AG09309 (cell line): Measurements from ENCODE around the gene MOB1A.
"Not testable (repeated sequence)": the region's sequence is repeated elsewhere in the genome, so short reads cannot be mapped to it uniquely, and the experiment has no call there.

ENCODE experiments used
- DNase-seq: peaks from one replicate; pipeline ENCODE4 v3.0.0-alpha.2; 2010; ENCODE audit warnings: low read depth
- H3K4me3 ChIP-seq: 2 replicates; pipeline ENCODE4 v1.5.1; 2011; ENCODE audit warnings: mild to moderate bottlenecking, low read depth, low read length, moderate library complexity; ENCODE audit not compliant: control insufficient read depth
- TF ChIP-seq, protein P1 (sequence below): IDR thresholded peaks from 2 replicates; pipeline ENCODE4 v1.5.1; 2011; ENCODE audit warnings: mild to moderate bottlenecking, low read depth, low read length, inconsistent platforms; ENCODE audit not compliant: insufficient read depth, control insufficient read depth; ENCODE audit errors: missing control alignments

MOB1A gene

DNA sequence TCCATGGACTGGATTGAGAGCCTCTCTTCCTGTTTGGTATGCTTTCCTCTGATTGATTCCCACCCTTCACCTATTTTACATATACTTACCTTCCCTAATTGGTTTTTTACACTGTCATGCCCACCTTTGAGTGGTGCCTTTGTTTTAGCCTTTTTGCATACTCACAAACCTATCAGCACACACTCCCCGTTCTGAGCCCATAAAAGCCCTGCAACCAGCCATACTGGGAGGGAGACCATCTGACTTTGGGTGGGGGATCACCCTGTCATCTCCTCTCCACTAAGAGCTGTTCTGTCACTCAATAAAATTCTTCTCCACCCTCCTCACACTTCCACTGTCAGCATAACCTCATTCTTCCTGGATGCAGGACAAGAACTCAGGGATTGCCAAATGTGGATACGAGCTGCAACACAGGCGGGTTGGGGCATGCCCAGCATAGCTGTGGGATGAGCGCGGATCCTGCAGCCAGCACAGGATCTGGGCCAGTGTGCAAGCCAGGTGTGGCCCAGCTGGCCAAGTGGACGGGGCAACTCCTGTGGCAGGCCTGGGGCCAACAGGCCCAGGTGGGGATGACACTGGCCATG is 9.4 kb upstream of the MOB1A start:
- DNase-seq = no peak
- H3K4me3 ChIP-seq = no peak overlapping the region
- TF ChIP-seq, protein P1, sequence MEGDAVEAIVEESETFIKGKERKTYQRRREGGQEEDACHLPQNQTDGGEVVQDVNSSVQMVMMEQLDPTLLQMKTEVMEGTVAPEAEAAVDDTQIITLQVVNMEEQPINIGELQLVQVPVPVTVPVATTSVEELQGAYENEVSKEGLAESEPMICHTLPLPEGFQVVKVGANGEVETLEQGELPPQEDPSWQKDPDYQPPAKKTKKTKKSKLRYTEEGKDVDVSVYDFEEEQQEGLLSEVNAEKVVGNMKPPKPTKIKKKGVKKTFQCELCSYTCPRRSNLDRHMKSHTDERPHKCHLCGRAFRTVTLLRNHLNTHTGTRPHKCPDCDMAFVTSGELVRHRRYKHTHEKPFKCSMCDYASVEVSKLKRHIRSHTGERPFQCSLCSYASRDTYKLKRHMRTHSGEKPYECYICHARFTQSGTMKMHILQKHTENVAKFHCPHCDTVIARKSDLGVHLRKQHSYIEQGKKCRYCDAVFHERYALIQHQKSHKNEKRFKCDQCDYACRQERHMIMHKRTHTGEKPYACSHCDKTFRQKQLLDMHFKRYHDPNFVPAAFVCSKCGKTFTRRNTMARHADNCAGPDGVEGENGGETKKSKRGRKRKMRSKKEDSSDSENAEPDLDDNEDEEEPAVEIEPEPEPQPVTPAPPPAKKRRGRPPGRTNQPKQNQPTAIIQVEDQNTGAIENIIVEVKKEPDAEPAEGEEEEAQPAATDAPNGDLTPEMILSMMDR = no peak

DNA sequence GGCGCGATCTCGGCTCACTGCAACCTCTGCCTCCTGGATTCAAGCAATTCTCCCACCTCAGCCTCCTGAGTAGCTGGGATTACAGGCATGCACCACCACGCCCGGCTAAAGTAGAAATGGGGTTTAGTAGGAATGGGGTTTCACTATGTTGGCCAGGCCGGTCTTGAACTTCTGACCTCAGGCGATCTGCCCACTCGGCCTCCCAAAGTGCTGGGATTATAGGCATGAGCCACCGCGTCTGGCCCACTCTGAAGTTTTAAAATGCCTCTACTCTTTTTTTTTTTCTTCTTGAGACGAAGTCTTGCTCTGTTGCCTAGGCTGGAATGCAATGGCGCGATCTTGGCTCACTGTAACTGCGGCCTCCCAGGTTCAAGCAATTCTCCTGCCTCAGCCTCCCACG is 8.0 kb upstream of the MOB1A start:
- not testable (repeated sequence) for H3K4me3 ChIP-seq, DNase-seq

DNA sequence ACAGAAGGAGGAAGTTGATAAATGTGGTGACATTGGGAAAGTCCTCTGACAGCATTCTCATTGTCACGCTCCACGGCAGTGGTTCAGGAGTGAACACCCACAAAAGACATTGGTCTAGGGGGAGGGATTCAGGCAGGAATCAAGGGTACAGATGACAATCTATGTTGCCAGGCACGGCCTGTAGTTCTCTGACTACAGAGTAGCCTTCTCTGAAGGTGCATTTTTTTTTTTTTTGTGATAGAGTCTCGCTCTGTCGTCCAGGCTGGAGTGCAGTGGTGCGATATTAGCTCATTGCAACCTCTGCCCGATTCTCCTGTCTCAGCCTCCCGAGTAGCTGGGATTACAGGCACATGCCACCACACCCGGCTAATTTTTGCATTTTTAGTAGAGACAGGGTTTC is 7.4 kb upstream of the MOB1A start:
- no peak for DNase-seq
- TF ChIP-seq, protein P1 = no peak

DNA sequence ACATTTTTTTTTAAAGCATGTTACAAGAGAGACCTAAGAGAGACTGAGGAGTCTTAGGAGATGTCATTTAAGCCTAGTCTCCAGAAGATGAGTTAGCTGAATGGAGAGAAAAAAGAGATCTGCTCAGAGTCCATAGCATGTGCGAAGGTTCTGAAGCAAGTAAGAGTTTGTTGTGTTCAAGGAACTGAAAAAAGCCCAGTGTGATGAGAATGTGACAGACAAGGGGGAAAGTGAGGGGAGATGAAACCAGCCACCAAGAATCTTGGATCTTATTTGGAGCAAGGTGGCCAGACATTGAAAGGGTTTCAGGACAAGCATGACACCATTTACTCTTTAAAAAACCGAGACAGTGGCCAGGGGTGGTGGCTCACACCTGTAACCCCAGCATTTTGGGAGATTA is 5.2 kb upstream of the MOB1A start:
- no peak for DNase-seq
- TF ChIP-seq, protein P1 = no peak

More for the DNA sequence above, 7.4 kb upstream of the MOB1A start:
- H3K4me3 ChIP-seq = no peak overlapping the region

DNA sequence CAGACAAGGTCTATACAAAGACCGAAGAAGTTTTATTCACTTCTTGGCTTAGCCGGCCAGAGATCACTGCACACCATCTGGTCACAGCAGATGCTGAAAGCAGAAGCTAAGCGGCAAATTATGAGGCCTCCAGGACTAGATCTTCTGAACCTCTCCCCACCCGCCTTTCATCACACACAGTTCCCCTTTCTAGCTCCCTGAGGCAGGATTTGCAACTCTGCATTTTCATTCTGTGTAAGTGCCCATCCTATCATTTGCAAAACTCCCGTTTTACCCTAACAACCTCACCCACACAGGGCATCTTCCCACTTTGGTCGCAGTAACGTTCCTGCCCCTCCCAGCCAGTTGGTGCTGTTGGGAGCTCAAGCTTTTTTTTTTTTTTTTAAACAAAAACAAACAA is 3.1 kb upstream of the MOB1A start:
- H3K4me3 ChIP-seq = no peak overlapping the region
- TF ChIP-seq, protein P1 = no peak
- DNase-seq = no peak

More for the DNA sequence above, 5.2 kb upstream of the MOB1A start:
- no peak overlapping the region for H3K4me3 ChIP-seq

DNA sequence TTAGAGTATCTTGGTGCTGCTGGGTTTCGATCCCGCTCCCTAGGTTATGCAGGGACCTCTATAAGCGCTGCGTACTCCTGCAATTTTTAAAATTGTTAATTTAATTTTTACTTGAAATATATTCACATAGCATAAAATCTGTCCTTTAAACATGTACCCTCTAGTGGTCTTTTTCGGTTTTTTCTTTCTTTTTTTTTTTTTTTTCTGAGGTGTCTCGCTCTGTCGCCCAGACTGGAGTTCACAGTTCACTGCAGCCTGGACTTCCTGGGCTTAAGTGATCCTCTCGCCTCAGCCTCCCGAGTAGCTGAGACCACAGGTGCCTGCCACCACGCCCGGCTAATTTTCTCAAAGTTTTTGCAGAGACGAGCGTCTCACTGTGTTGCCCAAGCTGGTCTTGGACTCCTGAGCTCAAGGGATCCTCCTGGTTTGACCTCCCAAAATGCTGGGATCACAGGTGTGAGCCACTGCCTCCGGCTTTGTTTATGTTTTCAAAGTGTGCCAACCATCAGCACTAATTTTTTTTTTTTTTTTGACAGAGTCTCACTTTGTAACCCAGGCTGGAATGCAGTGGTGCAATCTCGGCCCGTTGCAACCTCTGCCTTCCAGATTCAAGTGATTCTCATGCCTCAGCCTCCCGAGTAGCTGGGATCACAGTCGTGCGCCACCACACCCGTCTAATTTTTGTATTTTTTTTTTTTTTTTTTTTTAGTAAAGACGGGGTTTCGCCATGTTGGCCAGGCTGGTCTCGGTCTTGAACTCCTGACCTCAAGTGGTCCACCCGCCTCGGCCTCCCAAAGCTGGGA is 585 bp upstream of the MOB1A start:
- TF ChIP-seq, protein P1 = peak; percentile 35
- peak overlapping the region; percentile 73 for H3K4me3 ChIP-seq
- no peak for DNase-seq

DNA sequence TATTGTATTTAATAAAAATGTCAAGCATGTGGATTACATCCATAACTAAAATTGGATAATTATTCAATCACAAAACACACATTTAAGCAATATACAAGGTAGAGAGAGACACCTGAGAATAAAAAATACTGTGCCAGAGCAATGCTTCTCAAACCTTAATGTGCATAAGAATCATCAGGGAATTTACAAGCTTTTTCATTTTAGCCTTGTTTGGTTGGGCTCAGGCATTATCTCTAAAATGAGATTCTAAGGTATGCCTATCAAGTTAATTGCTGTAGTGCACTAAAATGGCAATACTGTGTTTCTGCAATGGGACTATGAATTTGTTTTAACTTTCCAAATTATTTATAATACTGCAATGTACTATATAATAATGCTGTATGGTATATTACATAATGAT is 983 bp downstream of the MOB1A start:
- no peak for DNase-seq
- TF ChIP-seq, protein P1 = no peak
- peak overlapping the region; percentile 73 for H3K4me3 ChIP-seq
